ENCODE data around the gene NFE2L2.

- TF ChIP-seq POLR2A (IDR thresholded peaks at IDR 0.05) (no peak), POLR2AphosphoS5 (IDR thresholded peaks at IDR 0.05) (no peak)
- TF ChIP-seq, protein P1, sequence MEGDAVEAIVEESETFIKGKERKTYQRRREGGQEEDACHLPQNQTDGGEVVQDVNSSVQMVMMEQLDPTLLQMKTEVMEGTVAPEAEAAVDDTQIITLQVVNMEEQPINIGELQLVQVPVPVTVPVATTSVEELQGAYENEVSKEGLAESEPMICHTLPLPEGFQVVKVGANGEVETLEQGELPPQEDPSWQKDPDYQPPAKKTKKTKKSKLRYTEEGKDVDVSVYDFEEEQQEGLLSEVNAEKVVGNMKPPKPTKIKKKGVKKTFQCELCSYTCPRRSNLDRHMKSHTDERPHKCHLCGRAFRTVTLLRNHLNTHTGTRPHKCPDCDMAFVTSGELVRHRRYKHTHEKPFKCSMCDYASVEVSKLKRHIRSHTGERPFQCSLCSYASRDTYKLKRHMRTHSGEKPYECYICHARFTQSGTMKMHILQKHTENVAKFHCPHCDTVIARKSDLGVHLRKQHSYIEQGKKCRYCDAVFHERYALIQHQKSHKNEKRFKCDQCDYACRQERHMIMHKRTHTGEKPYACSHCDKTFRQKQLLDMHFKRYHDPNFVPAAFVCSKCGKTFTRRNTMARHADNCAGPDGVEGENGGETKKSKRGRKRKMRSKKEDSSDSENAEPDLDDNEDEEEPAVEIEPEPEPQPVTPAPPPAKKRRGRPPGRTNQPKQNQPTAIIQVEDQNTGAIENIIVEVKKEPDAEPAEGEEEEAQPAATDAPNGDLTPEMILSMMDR (IDR thresholded peaks at IDR 0.05), result no peak
These were observed 18.5 kb upstream of the NFE2L2 start for GRCh38 chr2:177282787-177283572.
